HepG2 (cell line): ENCODE data around the gene PACS1. TPM values are rescaled to one million over a fixed set of nuclear protein-coding genes. Genes with fewer than 3 reads are reported as not detected.

Experiments
- ADNP ChIP-seq: sonication (generic); formaldehyde crosslinking; IDR thresholded peaks from 2 replicates; pipeline ENCODE4 v1.4.0; 2020; ENCODE audit warnings: missing genetic modification reagents
- ASH2L ChIP-seq: fragments of 300-600, 200-600 bp; sonication (generic); IDR thresholded peaks from 2 replicates; pipeline ENCODE4 v1.7.0; 2017; ENCODE audit warnings: low read depth, mild to moderate bottlenecking, moderate library complexity, mixed read lengths, low read length; ENCODE audit not compliant: insufficient read length
- ATF3 ChIP-seq: sonication (generic); formaldehyde crosslinking; IDR thresholded peaks from 2 replicates; pipeline ENCODE4 v1.4.0; 2020; ENCODE audit warnings: missing genetic modification reagents
- ELF4 ChIP-seq: sonication (generic); formaldehyde crosslinking; IDR thresholded peaks from 2 replicates; pipeline ENCODE4 v1.5.0; 2020; ENCODE audit warnings: missing genetic modification reagents, mild to moderate bottlenecking, moderate library complexity, borderline replicate concordance
- FOXJ3 ChIP-seq: sonication (generic); formaldehyde crosslinking; IDR thresholded peaks from 2 replicates; pipeline ENCODE4 v1.4.0; 2020; ENCODE audit warnings: missing genetic modification reagents, mild to moderate bottlenecking, borderline replicate concordance
- JUN ChIP-seq: sonication (generic); formaldehyde crosslinking; IDR thresholded peaks from 2 replicates; pipeline ENCODE4 v1.4.0; 2020; ENCODE audit warnings: mild to moderate bottlenecking, missing genetic modification reagents
- SIN3A ChIP-seq: IDR thresholded peaks from 2 replicates; pipeline ENCODE4 v1.6.1; 2011; ENCODE audit warnings: low read depth, mild to moderate bottlenecking, control low read depth, low read length, borderline replicate concordance
- SNAI1 ChIP-seq: sonication (generic); formaldehyde crosslinking; IDR thresholded peaks from 2 replicates; pipeline ENCODE4 v1.5.0; 2020; ENCODE audit warnings: mild to moderate bottlenecking, missing genetic modification reagents, borderline replicate concordance
- SRY ChIP-seq: sonication (generic); formaldehyde crosslinking; IDR thresholded peaks from 2 replicates; pipeline ENCODE4 v1.8.0; 2022; ENCODE audit warnings: mild to moderate bottlenecking, missing genetic modification reagents
- YEATS4 ChIP-seq: sonication (generic); formaldehyde crosslinking; IDR thresholded peaks from 2 replicates; pipeline ENCODE4 v1.4.0; 2020; ENCODE audit warnings: missing genetic modification reagents, borderline replicate concordance
- ZBTB8A ChIP-seq: sonication (generic); formaldehyde crosslinking; IDR thresholded peaks from 2 replicates; pipeline ENCODE4 v1.4.0; 2020; ENCODE audit warnings: mild to moderate bottlenecking, low read depth, missing genetic modification reagents, borderline replicate concordance
- ZNF138 ChIP-seq: sonication (generic); formaldehyde crosslinking; IDR thresholded peaks from 2 replicates; pipeline ENCODE4 v1.5.0; 2020; ENCODE audit warnings: mild to moderate bottlenecking, low read depth, missing genetic modification reagents
- ZNF280D ChIP-seq: sonication (generic); formaldehyde crosslinking; IDR thresholded peaks from 2 replicates; pipeline ENCODE4 v1.5.1; 2020; ENCODE audit warnings: mild to moderate bottlenecking, missing genetic modification reagents
- ZNF468 ChIP-seq: sonication (generic); formaldehyde crosslinking; IDR thresholded peaks from 2 replicates; pipeline ENCODE4 v1.8.0; 2022; ENCODE audit warnings: mild to moderate bottlenecking, moderate library complexity, missing genetic modification reagents
- ZNF691 ChIP-seq: sonication (generic); formaldehyde crosslinking; IDR thresholded peaks from 2 replicates; pipeline ENCODE4 v1.4.0; 2020; ENCODE audit warnings: missing genetic modification reagents, low read depth, mild to moderate bottlenecking, borderline replicate concordance
- polyA plus RNA-seq, 8 experiments: library from polyadenylated mRNA; depleted of rRNA in 3 of 8; stranded (reverse) in 7 of 8; unstranded in 1 of 8; fragments of >200 nt; fragmentation: Illumina TruSeq in 4 of 8; extraction: Trizol in 4 of 8; gene quantifications; 2 replicates each; pipeline versions ENCODE4 v1.2.1 to v1.2.3, GENCODE V29; 2011 to 2016; ENCODE audit warnings: low read depth in 4 of 8, missing spikeins in 1 of 8, mixed read lengths in 1 of 8; ENCODE audit not compliant: insufficient read depth in 1 of 8
- total RNA-seq, 5 experiments: library from RNA; depleted of rRNA; stranded (reverse); fragments of >200 nt; fragmentation: Illumina TruSeq; extraction: Trizol; gene quantifications; 2 replicates each; pipeline ENCODE4 v1.2.3, GENCODE V29; 2016; ENCODE audit warnings: low read depth in 1 of 5
- TF ChIP-seq, protein P1 (sequence below): IDR thresholded peaks from 2 replicates; pipeline ENCODE4 v1.6.1; 2016
- TF ChIP-seq, protein P2 (sequence below): sonication (generic); formaldehyde crosslinking; IDR thresholded peaks from 2 replicates; pipeline ENCODE4 v1.4.0; 2020; ENCODE audit warnings: missing genetic modification reagents

The PACS1 gene
- total and polyA plus RNA-seq, 2 of the 13 experiments (the other 11 are each of a cell fraction or from before 2014, with no cell fraction given): 7.6 to 8.6 TPM

DNA sequence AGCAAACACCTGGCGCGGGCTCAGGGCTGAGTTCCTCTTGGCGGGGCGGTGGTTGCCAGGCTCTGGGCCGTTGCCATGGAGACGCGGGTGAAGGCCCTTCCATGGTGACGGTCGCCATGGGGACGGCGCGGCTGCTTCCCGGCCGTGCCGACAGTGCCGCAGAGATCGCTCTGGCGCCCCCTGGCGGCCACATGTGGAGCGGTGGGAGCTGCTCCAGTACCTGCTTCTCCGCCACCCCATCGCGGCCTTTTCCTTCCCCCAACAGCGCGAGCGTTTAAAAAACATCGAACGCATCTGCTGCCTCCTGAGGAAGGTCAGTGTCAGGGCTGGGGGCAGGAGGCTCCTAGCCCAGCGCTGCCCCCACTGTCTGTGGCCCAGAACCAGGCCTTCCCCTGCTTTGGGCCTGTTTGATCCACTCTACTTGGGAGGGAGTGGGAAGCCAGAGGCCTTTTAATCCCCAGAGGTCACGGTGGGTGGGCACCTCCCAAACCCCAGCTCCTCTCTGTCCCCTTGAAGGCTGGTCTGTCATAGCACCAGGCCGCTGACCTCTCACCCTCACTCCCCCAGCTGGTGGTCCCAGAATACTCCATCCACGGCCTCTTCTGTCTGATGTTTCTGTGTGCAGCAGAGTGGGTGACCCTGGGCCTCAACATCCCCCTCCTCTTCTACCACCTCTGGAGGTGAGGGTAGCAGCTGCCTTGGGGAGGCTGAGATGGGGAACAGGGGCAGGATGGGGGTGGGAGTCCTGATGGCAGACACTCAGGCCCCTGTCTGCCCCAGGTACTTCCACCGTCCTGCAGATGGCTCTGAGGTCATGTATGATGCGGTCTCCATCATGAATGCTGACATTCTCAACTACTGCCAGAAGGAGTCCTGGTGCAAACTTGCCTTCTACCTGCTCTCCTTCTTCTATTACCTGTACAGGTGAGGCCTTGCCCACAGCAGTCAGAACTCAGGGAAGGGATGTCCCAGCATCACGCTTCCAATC is 212.7 kb downstream of the PACS1 start (continued):
- TF ChIP-seq ZNF691 (CRISPR knock-in tag): peak; percentile 85
- no peak for TF ChIP-seq ADNP (CRISPR knock-in tag)
- TF ChIP-seq JUN (CRISPR knock-in tag): no peak
- TF ChIP-seq ASH2L: no peak
- TF ChIP-seq SIN3A: peak; percentile 92; the same call in 1 of the 2 replicates
- 0 out of 2 replicates have a peak, but pooled peaks have one; percentile 21 for TF ChIP-seq ZNF280D (CRISPR knock-in tag)
- TF ChIP-seq SRY (CRISPR knock-in tag): 0 out of 2 replicates have a peak, but pooled peaks have one; percentile 37
- TF ChIP-seq, protein P1, sequence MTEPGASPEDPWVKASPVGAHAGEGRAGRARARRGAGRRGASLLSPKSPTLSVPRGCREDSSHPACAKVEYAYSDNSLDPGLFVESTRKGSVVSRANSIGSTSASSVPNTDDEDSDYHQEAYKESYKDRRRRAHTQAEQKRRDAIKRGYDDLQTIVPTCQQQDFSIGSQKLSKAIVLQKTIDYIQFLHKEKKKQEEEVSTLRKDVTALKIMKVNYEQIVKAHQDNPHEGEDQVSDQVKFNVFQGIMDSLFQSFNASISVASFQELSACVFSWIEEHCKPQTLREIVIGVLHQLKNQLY (CRISPR knock-in tag): no peak
- no peak for TF ChIP-seq ATF3 (CRISPR knock-in tag)
- TF ChIP-seq ZNF138 (CRISPR knock-in tag): no peak
- no peak for TF ChIP-seq ZBTB8A (CRISPR knock-in tag)
- TF ChIP-seq SNAI1 (CRISPR knock-in tag): no peak
- no peak for TF ChIP-seq ELF4 (CRISPR knock-in tag)
- TF ChIP-seq, protein P2, sequence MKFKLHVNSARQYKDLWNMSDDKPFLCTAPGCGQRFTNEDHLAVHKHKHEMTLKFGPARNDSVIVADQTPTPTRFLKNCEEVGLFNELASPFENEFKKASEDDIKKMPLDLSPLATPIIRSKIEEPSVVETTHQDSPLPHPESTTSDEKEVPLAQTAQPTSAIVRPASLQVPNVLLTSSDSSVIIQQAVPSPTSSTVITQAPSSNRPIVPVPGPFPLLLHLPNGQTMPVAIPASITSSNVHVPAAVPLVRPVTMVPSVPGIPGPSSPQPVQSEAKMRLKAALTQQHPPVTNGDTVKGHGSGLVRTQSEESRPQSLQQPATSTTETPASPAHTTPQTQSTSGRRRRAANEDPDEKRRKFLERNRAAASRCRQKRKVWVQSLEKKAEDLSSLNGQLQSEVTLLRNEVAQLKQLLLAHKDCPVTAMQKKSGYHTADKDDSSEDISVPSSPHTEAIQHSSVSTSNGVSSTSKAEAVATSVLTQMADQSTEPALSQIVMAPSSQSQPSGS (CRISPR knock-in tag): peak; percentile 71; the same call in 1 of the 2 replicates
- no peak for TF ChIP-seq FOXJ3 (CRISPR knock-in tag)
- TF ChIP-seq YEATS4 (CRISPR knock-in tag): 0 out of 2 replicates have a peak, but pooled peaks have one; percentile 8
- no peak for TF ChIP-seq ZNF468 (CRISPR knock-in tag)
